HG03442 (cell line): ENCODE measurements around the gene PUS7L.
"Not testable (repeated sequence)": the region's sequence is repeated elsewhere in the genome, so short reads cannot be mapped to it uniquely, and the experiment has no call there.

Experiments used
- ATAC-seq: cut with Tn5 transposase; IDR thresholded peaks from one replicate; pipeline ENCODE4 v1.9.1; 2021; ENCODE audit warnings: mild to moderate bottlenecking, moderate library complexity; ENCODE audit not compliant: unreplicated experiment

The PUS7L gene

GRCh38 chr12:43751360-43751759, 7.2 kb downstream of the PUS7L start:
- not testable (repeated sequence) for ATAC-seq

DNA sequence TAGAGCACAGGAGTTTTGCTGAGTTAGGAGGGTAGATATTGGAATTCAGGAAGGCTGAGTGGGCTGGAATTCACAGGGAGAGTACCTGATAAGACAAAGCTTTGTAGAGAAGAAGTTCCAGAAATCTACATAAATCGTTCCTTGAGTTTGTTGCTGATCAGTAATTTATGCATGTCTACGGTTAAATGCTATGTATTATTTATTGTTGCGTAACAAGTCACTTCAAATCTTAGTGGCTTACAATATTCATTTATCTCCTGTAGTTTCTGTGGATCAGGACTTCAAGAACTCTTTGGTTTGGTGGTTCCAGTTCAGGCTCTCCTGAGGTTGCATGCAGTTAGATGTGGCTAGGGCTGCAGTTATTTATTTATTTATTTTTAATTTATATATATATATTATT, 7.8 kb downstream of the PUS7L start:
- no peak for ATAC-seq

- no peak for ATAC-seq
These were observed 9.6 kb downstream of the PUS7L start for GRCh38 chr12:43749016-43749415.

- ATAC-seq = no peak
These were observed 13.8 kb downstream of the PUS7L start for GRCh38 chr12:43744826-43745225.

- no peak for ATAC-seq
These were observed 16.5 kb downstream of the PUS7L start for GRCh38 chr12:43742106-43742505.

DNA sequence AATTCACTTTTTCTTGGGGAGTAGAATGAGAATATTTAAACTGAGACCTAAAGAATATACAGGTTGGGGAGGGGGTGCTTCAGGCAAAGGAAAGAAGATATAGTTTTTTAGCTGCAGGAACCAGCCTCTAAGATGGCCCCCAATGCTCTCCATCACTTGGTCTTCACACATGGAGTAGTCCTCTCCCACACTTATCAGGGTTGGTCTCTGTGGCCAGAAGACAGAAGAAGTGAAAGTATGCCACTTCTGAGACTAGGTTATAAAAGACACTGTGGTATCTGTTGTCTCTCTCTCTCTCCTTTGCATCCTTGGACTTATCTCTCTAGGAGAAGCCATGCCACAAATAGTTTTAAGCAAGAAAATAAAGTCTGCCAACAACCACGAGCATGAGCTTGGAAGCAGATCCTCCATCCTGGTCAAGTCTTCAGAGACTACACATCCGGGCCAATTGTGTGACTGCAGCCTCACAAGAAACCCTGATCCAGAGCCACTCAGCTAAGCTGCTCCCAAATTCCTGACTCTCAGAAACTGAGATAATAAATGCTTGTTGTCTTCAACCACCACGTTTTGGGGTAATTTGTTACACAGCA, 18.0 kb downstream of the PUS7L start:
- no peak for ATAC-seq

GRCh38 chr12:43737646-43738045, 20.9 kb downstream of the PUS7L start:
- no peak for ATAC-seq

- no peak for ATAC-seq
These were observed 21.6 kb downstream of the PUS7L start for GRCh38 chr12:43736927-43737440.

DNA sequence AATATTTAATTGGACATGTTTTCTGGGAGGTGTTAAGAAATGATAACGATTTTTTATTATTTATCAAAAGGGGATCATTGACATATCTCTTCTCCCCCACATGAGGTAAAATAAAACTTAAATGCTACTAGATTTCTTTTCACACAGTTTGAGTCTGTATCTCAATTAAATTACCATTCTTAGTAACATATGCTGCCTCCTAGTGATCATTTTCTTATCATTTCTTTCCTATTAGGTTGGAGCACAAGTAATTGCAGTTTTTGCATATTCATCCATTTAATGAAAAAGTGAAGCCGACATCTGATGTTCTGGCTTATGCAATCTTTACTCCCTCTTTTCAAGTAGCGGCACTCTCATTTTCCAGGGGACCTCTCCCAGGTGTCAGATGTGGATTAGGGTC, 24.9 kb downstream of the PUS7L start:
- no peak for ATAC-seq

DNA sequence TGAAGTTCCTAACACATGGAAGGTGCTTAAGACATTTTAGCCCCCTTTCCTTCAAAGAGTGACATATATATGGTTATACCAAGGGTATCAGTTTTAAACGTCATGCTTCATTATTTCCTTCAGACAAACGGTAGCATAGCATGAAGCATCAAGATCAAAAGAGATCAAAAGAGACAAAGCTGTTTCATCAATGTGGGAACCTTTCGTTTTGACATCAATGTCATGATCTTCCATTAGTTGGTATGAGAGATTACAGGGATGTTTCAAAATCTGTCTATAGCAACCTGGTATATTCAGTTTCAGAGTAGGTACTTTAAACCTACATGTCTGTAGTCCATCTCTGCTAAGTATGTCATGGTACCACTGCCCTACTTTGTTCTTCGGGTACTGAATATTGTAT, 28.3 kb downstream of the PUS7L start:
- ATAC-seq = no peak

GRCh38 chr12:43728698-43729097, 29.9 kb downstream of the PUS7L start:
- ATAC-seq = no peak

- no peak for ATAC-seq
These were observed 30.5 kb downstream of the PUS7L start for GRCh38 chr12:43728117-43728516.

GRCh38 chr12:43723134-43723533, 35.5 kb downstream of the PUS7L start:
- no peak for ATAC-seq

- no peak for ATAC-seq
These were observed 36.0 kb downstream of the PUS7L start for GRCh38 chr12:43722621-43723020.

GRCh38 chr12:43711348-43711747, 47.2 kb downstream of the PUS7L start:
- ATAC-seq = no peak

DNA sequence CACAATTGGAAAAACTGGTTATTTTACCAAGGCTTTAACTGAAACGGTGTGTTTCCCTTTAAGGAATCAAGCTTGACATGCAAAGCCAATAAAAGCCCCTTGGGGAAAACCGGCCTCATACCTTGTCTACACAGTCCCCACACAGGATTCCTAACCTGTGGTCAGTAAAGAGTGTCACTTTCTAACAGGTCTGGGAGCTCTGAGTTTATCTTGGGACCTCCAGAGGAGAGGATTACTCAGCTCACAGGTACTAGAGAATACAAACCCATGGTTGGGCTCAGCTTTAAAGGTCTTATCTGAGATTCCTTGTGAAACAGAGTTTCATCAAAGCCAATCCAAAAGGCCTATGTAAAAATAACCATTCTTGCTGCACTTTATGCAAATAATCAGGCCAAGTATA, 54.8 kb downstream of the PUS7L start:
- ATAC-seq = not testable (repeated sequence)

- ATAC-seq = not testable (repeated sequence)
These were observed 57.4 kb downstream of the PUS7L start for GRCh38 chr12:43701194-43701593.

- no peak for ATAC-seq
These were observed 62.4 kb downstream of the PUS7L start for GRCh38 chr12:43696154-43696553.

- no peak for ATAC-seq
These were observed 63.7 kb downstream of the PUS7L start for GRCh38 chr12:43694879-43695278.

DNA sequence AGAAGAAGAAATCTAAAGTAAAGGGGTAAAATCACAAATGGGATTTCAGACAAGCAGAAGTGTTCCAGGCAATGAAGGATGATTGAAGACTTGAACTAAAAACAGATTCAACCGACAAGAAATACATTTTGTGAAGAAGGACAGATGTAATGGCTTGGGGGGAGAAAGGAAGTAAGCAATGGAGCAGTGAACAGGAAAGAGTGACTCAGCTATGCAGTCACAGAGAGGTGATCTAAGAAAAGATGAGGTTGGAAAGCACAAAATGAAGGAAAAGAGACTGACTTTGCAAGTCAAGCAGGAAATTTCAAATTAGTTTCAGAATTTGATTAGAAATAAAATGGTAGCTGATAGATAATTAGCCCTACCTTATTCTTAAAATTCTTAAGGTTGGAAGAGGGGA, 66.5 kb downstream of the PUS7L start:
- ATAC-seq = no peak

DNA sequence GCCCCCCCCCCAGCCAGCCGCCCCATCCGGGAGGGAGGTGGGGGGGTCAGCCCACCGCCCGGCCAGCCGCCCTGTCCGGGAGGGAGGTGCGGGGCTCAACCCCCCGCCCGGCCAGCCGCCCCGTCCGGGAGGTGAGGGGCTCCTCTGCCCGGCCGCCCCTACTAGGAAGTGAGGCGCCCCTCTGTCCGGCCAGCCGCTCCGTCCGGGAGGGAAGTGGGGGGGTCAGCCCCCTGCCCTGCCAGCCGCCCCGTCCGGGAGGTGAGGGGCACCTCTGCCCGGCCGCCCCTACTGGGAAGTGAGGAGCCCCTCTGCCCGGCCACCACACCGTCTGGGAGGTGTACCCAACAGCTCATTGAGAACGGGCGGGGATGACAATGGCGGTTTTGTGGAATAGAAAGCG, 73.1 kb downstream of the PUS7L start:
- ATAC-seq = not testable (repeated sequence)

GRCh38 chr12:43676183-43676813, 82.3 kb downstream of the PUS7L start:
- ATAC-seq = peak; percentile 99
